Ectodermal cell (in vitro differentiated cells): Measurements from ENCODE around the gene LIFR.

Experiments used
- H3K27ac ChIP-seq: 2 replicates; pipeline ENCODE4 v1.7.0; 2013; ENCODE audit warnings: mild to moderate bottlenecking, low read depth, low read length; ENCODE audit not compliant: insufficient read depth, poor library complexity, severe bottlenecking
- H3K27me3 ChIP-seq: 2 replicates; pipeline ENCODE4 v1.7.0; 2013; ENCODE audit warnings: mild to moderate bottlenecking, low read length; ENCODE audit not compliant: insufficient read depth, control insufficient read depth, poor library complexity, severe bottlenecking
- H3K36me3 ChIP-seq: one replicate; pipeline ENCODE4 v1.7.0; 2013; ENCODE audit warnings: low read length; ENCODE audit not compliant: control insufficient read depth, insufficient read depth
- H3K4me1 ChIP-seq: one replicate; pipeline ENCODE4 v1.7.0; 2013; ENCODE audit warnings: low read length; ENCODE audit not compliant: control insufficient read depth, insufficient read depth
- H3K4me3 ChIP-seq: 2 replicates; pipeline ENCODE4 v1.7.0; 2013; ENCODE audit warnings: low read depth, low read length, control low read depth; ENCODE audit not compliant: insufficient read depth
- H3K9me3 ChIP-seq: 2 replicates; pipeline ENCODE4 v1.7.0; 2013; ENCODE audit warnings: mild to moderate bottlenecking, low read length, moderate library complexity; ENCODE audit not compliant: control insufficient read depth
- WGBS, 2 experiments: methylation state at CpG; one replicate each; pipeline ENCODE4 v1.1.7; 2013; ENCODE audit warnings: missing lambda C conversion rate in 2 of 2; 5-methylcytosine and 5-hydroxymethylcytosine counted together

LIFR gene

DNA sequence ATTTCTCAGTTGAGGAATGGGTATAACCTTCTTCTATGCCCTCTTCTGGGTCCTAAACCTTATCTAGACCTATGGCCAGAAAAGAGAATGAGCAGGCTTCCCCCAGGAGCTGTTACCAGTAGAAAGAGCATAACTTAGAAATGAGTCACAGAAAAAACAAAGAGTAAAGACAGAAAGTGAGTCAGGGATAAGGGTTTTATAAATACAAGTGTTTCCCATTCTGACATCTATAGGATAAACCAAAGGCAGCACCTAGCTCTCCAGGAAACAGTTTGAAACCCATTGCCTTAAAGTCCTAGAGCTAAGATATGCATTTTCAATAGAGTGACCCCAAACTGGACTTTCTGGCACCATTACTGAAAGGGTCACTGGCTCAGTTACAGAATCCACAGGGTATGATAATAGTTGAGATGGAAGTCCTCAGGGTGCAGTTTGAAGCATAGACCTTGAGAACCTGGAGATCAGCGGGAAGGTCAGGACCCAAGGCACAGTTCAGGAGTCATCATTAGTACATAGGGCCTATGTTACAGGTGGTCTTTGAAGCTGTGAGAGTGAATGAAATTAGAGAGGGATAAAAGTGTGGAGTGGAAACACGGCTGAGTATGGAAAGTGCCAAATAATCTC, 42.7 kb upstream of the LIFR start:
- Histone ChIP-seq H3K27me3 (no peaks in the 10 kb centered on the region), H3K4me3 (no peak overlapping the region), H3K36me3 (no peaks in the 10 kb centered on the region), H3K27ac (no peak overlapping the region), H3K9me3 (no peaks in the 10 kb centered on the region), H3K4me1 (peaks cover 14% of the 10 kb centered on the region)
- 98 to 100% methylated on average over 1 of the region's 2 CpGs for WGBS, 2 experiments

DNA sequence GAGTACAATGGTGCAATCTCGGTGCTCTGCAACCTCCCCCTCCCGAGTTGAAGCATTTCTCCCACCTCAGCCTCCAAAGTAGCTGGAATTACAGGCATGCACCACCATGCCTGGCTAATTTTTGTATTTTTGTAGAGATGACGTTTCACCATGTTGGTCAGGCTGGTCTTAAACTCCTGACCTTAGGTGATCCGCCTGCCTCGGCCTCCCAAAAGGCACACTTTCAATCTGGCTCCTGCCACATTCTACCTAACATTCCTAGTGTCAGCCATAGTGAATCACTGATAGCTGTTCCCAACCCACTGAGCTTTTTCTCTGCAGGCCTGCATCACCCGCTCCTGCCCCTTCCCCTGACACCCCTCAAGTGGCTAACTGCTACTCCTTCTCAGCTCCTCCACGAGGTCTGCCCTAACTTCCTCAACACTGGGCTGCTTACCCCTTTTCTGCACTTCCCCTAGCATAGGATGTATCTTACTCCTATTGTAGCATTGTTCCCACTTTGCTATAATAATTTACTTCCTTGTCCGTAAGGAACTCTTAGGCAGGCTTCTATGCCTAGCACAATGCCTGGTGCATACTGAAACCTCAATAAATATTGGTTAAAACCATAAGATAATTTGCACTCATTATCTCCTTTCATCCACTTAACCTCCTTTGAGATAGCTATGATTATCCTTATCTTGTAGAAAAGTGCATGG, 42.0 kb upstream of the LIFR start:
- H3K4me1 ChIP-seq, result peaks cover 14% of the 10 kb centered on the region
- no peak overlapping the region for H3K4me3 ChIP-seq
- no peaks in the 10 kb centered on the region for H3K9me3 ChIP-seq
- no peaks in the 10 kb centered on the region for H3K36me3 ChIP-seq
- no peak overlapping the region for H3K27ac ChIP-seq
- 94 to 96% methylated on average over 8 of the region's 8 CpGs for WGBS, 2 experiments
- H3K27me3 ChIP-seq, result no peaks in the 10 kb centered on the region

DNA sequence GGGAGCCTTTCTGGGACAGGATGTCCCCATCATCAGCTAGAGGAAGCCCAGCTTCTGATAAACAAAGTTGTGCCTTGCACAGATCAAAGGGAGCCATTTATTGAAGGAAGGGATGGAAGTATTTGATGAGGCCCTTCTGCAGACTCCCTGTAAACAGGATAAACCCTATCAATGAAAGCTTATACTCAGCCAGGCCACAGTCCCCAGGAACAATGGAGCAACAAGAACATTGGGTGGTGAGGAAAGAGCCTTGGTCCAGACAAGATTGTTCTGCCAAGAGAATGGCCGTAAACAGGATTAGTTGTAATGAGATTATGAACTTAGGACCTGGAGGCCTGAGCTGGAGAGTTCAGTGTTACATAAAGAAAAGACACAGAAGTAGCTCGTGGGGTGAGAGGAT, 40.5 kb upstream of the LIFR start:
- WGBS, 2 experiments, result 52 to 77% methylated on average over 2 of the region's 2 CpGs
- Histone ChIP-seq H3K4me1 (peaks cover 14% of the 10 kb centered on the region), H3K27me3 (no peaks in the 10 kb centered on the region), H3K9me3 (no peaks in the 10 kb centered on the region), H3K36me3 (no peaks in the 10 kb centered on the region), H3K27ac (no peak overlapping the region), H3K4me3 (no peak overlapping the region)

DNA sequence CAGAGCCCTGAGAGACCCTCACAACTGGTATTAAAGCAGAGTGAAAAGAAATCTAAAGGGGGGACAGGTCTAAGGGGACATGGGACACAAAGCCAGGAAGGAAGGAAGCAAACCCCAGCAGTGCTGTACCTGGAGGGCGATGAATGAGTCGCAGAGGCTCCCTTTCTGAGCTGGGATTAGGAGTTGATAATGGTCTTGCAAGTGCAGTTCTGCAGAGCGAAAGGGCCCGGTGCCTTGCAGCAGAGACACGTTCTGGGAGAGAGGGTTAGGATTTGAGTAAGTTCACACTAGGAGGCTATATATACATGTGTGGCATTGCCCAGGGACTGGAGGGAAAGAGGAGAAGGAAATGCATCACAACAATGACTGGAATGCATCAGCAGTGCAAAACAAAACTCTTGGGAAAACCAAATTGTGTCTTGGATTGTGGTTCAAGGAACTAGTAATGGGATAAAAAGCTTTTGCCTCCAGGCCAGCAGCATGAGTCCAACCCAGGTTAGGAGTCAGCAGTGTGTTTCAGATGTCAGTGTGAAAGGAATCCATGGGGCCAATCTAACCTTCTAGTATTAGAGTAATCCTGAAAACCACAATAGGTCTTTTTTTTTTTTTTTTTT, 38.8 kb upstream of the LIFR start:
- Histone ChIP-seq H3K4me3 (no peak overlapping the region), H3K27me3 (no peaks in the 10 kb centered on the region), H3K27ac (no peak overlapping the region), H3K9me3 (no peaks in the 10 kb centered on the region), H3K36me3 (no peaks in the 10 kb centered on the region), H3K4me1 (peaks cover 14% of the 10 kb centered on the region)
- WGBS, 2 experiments, result 73 to 74% methylated on average over 5 of the region's 5 CpGs

DNA sequence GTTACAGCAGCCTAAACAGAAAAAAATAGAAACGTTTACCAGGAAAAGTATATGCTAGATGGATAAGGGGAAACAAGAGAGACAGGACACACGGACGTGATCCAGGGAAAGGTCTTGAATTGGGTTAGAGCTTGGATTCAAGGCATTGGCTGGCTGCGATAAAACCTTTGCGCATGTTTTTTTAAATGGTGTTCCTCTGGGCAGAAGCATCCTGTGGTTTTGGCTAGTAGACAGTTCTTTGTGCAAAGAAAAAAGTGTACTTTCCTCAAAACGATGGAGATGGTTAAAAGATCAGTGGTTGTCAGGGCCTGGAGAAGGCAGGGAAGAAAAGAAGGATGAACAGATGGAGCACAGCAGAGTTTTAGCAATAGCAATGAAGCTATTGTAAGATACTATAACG, 37.5 kb upstream of the LIFR start:
- H3K36me3 ChIP-seq, result no peaks in the 10 kb centered on the region
- H3K4me1 ChIP-seq, result peaks cover 14% of the 10 kb centered on the region
- H3K9me3 ChIP-seq, result no peaks in the 10 kb centered on the region
- no peak overlapping the region for H3K4me3 ChIP-seq
- 94 to 96% methylated on average over 7 of the region's 7 CpGs for whole genome bisulfite sequencing, 2 experiments
- no peak overlapping the region for H3K27ac ChIP-seq
- no peaks in the 10 kb centered on the region for H3K27me3 ChIP-seq

DNA sequence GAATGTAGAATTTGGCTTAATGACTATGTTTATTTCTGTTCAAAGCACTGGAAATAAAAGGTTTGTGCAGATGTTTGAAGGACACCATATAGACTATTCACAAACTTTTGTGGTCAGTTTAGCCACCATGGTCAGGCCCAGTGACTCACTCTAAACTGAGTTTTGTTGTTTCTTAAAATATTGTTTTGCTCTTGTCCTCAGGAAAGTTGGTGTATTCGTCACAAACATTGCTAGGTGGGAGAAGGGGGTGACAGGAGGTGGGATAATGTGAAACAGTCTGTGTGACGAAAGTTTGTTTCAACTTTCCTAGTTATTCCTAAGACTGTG, 35.0 kb upstream of the LIFR start:
- no peak overlapping the region for H3K4me3 ChIP-seq
- no peaks in the 10 kb centered on the region for H3K27me3 ChIP-seq
- peaks cover 5% of the 10 kb centered on the region for H3K4me1 ChIP-seq
- WGBS, 2 experiments, result 90% methylated on average over 2 of the region's 2 CpGs
- no peaks in the 10 kb centered on the region for H3K9me3 ChIP-seq
- H3K36me3 ChIP-seq, result no peaks in the 10 kb centered on the region
- H3K27ac ChIP-seq, result no peak overlapping the region

DNA sequence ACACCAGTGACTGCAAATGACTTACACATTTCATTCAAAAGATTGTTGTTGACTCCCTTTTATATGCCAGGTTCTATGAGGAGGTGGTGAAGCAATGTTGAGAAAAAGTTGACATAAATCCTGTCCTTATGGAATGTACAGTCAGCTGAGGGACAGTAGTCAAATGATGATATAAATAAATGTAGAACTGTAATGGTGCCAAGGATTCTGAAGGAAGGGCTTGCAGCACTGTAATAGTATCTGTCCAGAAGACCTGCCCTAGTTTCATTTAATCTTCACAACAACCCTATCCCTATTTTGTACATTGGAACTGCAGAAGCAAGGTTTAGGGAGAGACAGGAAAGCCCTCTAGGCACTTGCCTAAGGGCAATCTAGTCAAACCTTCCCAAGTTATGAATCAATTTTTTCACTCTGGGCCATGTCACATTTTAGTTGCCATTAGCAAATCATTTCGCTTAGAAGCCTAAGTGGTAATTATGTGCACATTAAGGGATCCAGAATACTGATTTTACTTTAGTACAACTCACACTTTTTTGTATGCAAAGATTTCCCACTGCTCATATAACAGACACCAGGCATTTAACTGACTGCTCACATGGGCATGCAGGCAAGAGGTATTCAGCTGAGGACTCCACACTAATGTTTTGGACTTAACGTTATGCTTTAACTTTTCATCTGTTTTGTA, 34.5 kb upstream of the LIFR start:
- Histone ChIP-seq H3K4me1 (peaks cover 5% of the 10 kb centered on the region), H3K27me3 (no peaks in the 10 kb centered on the region), H3K4me3 (no peak overlapping the region), H3K36me3 (no peaks in the 10 kb centered on the region), H3K27ac (no peak overlapping the region), H3K9me3 (no peaks in the 10 kb centered on the region)
- 93 to 95% methylated on average over 2 of the region's 2 CpGs for WGBS, 2 experiments

DNA sequence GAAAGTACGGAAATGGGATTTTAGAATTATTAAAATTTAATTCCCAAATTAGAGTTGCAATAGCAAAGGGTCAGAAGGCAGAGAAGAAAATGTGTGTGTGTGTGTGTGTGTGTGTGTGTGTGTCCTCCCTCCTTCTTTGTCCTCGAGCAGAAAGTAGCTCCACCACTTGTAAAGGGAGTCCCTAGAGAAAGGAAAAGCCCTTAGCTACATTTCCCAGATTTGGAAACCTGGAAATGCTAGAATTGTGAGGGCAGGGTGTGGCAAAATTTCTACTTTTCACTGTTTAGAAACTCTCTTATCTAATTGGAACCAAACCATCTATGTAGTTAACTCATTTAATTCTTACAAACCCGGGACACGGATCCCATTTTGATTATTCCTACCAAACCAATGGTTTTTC, 33.2 kb upstream of the LIFR start:
- 84 to 90% methylated on average over 2 to 4 of the region's 4 CpGs for WGBS, 2 experiments
- no peak overlapping the region for H3K27ac ChIP-seq
- H3K36me3 ChIP-seq, result no peaks in the 10 kb centered on the region
- H3K27me3 ChIP-seq, result no peaks in the 10 kb centered on the region
- H3K9me3 ChIP-seq, result no peaks in the 10 kb centered on the region
- H3K4me1 ChIP-seq, result peaks cover 3% of the 10 kb centered on the region
- no peak overlapping the region for H3K4me3 ChIP-seq

DNA sequence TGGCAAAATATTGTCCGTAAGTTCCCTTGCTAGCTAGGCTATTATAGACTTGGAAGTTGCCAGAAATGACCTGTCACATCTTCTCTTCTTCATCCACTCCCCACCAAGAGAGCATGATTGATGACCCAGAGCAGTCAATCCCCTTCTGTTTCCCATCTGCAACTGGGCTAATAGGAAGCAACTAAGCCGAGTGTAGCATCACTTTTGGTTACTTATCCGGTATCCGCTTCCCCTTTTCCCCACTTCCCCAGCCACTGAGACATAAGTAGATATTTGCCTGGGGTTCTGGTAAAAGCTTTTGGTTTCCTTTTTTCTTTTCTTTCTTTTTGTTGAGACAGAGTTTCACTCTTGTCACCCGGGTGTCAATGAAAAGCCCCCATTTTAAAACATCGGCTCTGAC, 29.4 kb upstream of the LIFR start:
- Histone ChIP-seq H3K4me1 (no peaks in the 10 kb centered on the region), H3K27me3 (no peaks in the 10 kb centered on the region), H3K36me3 (no peaks in the 10 kb centered on the region), H3K9me3 (no peaks in the 10 kb centered on the region), H3K4me3 (no peak overlapping the region), H3K27ac (no peak overlapping the region)
- WGBS, 2 experiments, result 90 to 91% methylated on average over 6 of the region's 6 CpGs

DNA sequence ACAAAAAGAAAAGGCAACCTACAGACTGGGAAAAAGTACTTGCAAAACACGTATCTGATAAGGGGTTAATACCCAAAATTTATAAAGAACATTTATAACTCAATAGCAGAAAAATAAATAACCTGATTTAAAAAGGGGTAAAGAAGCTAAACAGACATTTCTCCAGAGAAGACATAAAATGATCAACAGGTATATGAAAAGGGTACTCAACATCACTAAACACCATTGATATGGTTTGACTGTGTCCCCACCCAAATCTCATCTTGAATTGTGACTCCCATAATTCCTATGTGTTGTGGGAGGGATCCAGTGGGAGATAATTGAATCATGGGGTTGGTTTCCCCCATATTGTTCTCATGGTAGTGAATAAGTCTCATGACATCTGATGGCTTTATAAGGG, 27.1 kb upstream of the LIFR start:
- H3K36me3 ChIP-seq, result no peaks in the 10 kb centered on the region
- H3K9me3 ChIP-seq, result no peaks in the 10 kb centered on the region
- H3K4me3 ChIP-seq, result no peak overlapping the region
- no peaks in the 10 kb centered on the region for H3K4me1 ChIP-seq
- H3K27me3 ChIP-seq, result no peaks in the 10 kb centered on the region
- no peak overlapping the region for H3K27ac ChIP-seq
- WGBS, 2 experiments, result 83% methylated on average over 1 of the region's 1 CpG; no CpG with 5 or more reads in 1 of the 2 experiments
